ENCODE results near the gene TLE2. TPM values are rescaled to one million over a fixed set of nuclear protein-coding genes. Genes with fewer than 3 reads are reported as not detected.
A peak's percentile ranks its signal among the peaks of the same experiment; 100 is the strongest.

The TLE2 gene
- total RNA-seq, 1 experiment from 2014 or later = 3.1 TPM

- no peak overlapping the region for H3K14ac ChIP-seq (ENCODE audit: insufficient read depth, low read length)
- H2AK5ac ChIP-seq (ENCODE audit: insufficient read length, low read length) = no peak overlapping the region
- H3T11ph ChIP-seq (ENCODE audit: low read length) = no peak overlapping the region
- H3K9ac ChIP-seq (ENCODE audit: extremely low read depth, insufficient read length, low read length) = no peak overlapping the region
- H3K4ac ChIP-seq (ENCODE audit: low read depth, low read length) = no peak overlapping the region
- Mint-ChIP-seq H3K4me3 (peak overlapping the region in 1 of 2 experiments; percentile 89; a peak in 3 of 5 replicates), H3K27me3 (ENCODE audit: low read depth) (peaks cover 90% of the 10 kb centered on the region), H3K27ac (no peak overlapping the region), H3K4me1 (peaks cover 16 to 29% of the 10 kb centered on the region in 2 experiments), H3K9me3 (peaks cover 0 to 6% of the 10 kb centered on the region in 2 experiments; a peak in 2 of 5 replicates), H3K36me3 (ENCODE audit: insufficient read depth in 1 of 3, low read depth in 3 of 3) (no peaks in the 10 kb centered on the region)
- no peak for DNase-seq
- no peak overlapping the region for H4K5ac ChIP-seq (ENCODE audit: insufficient read length, low read depth, low read length)
- peaks cover 11% of the 10 kb centered on the region for H3K23me2 ChIP-seq (ENCODE audit: insufficient read length, low read depth, low read length, poor library complexity, severe bottlenecking)
- no peak overlapping the region for H3K56ac ChIP-seq (ENCODE audit: insufficient read length, low read depth, low read length)
- H3K4me1 ChIP-seq (ENCODE audit: insufficient read depth, low read length) = peaks cover 2% of the 10 kb centered on the region; the same call in 1 of the 2 replicates
- H3K23ac ChIP-seq (ENCODE audit: insufficient read length, low read depth, low read length) = no peak overlapping the region
- H3K9me3 ChIP-seq (ENCODE audit: control insufficient read depth, low read depth, low read length) = no peaks in the 10 kb centered on the region
- TF ChIP-seq CTCF (conservative IDR thresholded peaks at IDR 0.05) = no peak
- no peak overlapping the region for H3K4me2 ChIP-seq (ENCODE audit: insufficient read depth, insufficient read length, low read length)
- no peak overlapping the region for H2AFZ ChIP-seq (ENCODE audit: low read length)
- H3K27me3 ChIP-seq (ENCODE audit: insufficient read depth, low read length) = no peaks in the 10 kb centered on the region; the same call in 1 of the 2 replicates
- H4K20me1 ChIP-seq (ENCODE audit: control insufficient read depth, insufficient read depth, insufficient read length) = no peaks in the 10 kb centered on the region
- H4K8ac ChIP-seq (replicated peaks; ENCODE audit: insufficient read length, low read depth, low read length) = no peak overlapping the region
- no peaks in the 10 kb centered on the region for H3K79me2 ChIP-seq (ENCODE audit: insufficient read depth, low read length)
- no peak overlapping the region for H2BK20ac ChIP-seq (ENCODE audit: low read depth, low read length, poor library complexity, severe bottlenecking)
- H2BK15ac ChIP-seq (ENCODE audit: low read depth, low read length) = no peak overlapping the region
- no peak overlapping the region for H2BK120ac ChIP-seq (ENCODE audit: low read depth, low read length, poor library complexity, severe bottlenecking)
- no peak overlapping the region for H3K18ac ChIP-seq (ENCODE audit: insufficient read length, low read depth, low read length)
- H3K27ac ChIP-seq (ENCODE audit: insufficient read length, low read depth, low read length) = no peak overlapping the region
- H3K79me1 ChIP-seq (ENCODE audit: insufficient read depth, low read depth, low read length, poor library complexity, severe bottlenecking) = no peaks in the 10 kb centered on the region
- H4K91ac ChIP-seq (ENCODE audit: insufficient read length, low read depth, low read length) = no peak overlapping the region
- no peak overlapping the region for H2BK5ac ChIP-seq (ENCODE audit: insufficient read length, low read length)
- H2BK12ac ChIP-seq (ENCODE audit: insufficient read length, low read depth, low read length) = no peak overlapping the region
These were observed 5.3 kb upstream of the TLE2 start for GRCh38 chr19:3034406-3034655.

Data from H9 (cell line).